ENCODE results near the gene ZNF563.
"Not testable (repeated sequence)": the region's sequence is repeated elsewhere in the genome, so short reads cannot be mapped to it uniquely, and the experiment has no call there.

The ZNF563 gene

DNA sequence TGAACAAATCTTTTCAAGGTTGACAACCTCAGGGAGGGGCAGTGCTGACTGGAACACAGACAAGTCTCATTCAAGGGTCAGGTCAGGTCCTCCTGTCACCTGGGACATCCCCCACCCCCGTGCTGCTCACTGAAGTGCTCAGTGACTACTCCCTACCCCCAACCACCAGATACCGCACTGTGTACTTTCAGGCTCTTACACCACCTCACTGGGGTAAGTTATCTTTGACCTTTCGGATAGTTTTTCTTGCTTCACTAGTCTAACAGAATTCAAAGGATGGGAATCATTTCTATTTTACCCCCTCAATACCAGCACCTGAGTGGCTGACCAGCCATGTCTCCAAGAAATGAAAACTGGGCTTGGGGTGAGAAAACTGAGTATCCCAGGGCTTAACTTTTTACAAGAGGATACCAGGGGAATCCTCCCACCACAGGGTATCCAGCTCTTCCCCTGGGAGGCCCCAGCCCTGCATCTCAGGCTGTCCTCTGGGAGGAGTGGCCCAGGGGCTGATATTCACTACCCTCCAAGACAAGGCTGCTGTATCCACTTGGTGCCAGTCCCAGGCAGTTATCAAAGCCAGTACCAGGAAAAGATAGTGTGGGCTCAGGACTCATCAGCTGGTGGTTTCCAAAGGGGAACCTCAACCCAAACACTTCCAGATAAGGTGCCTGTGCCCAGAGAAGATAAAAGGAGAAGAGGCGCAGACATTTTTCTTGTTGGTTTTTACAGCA, 2.1 kb downstream of the ZNF563 start:
- Mint-ChIP-seq H3K4me3 (peak overlapping the region; percentile 99 to 100), H3K9me3 (peaks cover 0 to 1% of the 10 kb centered on the region in 2 donors), H3K4me1 (peaks cover 27 to 47% of the 10 kb centered on the region in 2 donors), H3K36me3 (peaks cover 4 to 6% of the 10 kb centered on the region in 2 donors), H3K27ac (peak overlapping the region; percentile 95), H3K27me3 (no peaks in the 10 kb centered on the region)
- peak; percentile 87 for DNase-seq
- ATAC-seq (replicated peaks): peak; percentile 84 to 87

DNA sequence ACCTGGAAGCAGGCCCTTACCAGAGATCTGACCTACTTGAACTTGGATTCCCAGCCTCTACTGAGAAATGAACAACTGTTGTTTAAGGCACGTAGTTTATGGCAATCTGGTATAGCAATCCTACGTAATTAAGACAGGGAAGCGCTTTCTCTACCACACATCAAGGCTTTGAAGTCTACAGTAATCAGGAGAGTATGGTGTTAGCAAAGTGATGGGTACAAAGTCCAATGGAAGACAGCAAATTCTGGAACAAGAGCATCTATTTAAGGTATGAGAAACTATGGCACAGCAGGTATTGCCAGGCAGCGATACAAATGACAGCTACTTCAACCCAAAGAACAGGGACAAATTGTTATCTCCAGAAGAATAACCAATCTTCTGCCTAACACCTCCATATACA, 3.1 kb downstream of the ZNF563 start:
- Mint-ChIP-seq H3K4me1 (peaks cover 32 to 58% of the 10 kb centered on the region in 2 donors), H3K9me3 (peaks cover 0 to 1% of the 10 kb centered on the region in 2 donors), H3K36me3 (peaks cover 6% of the 10 kb centered on the region in 2 donors), H3K4me3 (peak overlapping the region in 1 of 2 donors; percentile 19), H3K27me3 (no peaks in the 10 kb centered on the region), H3K27ac (peak overlapping the region; percentile 95)
- ATAC-seq (replicated peaks) (no peak), DNase-seq (no peak)

DNA sequence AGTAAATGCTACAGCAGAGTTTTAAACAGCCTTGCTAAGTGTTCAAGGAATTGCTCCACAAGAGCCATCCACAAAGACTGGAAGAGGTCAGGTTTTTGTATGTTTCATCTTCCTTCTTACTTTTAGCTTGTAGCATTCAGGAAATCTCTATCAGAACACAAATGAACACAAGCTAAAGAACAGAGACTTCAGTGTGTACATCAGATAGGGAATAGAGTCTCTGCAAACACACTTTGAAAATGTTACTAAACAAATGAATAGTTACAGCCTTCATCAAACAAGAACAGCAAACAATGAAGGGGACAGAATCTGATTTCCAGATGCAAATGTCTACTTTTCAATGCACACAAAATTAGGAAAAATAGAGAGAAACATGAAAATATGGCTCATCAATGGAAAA, 7.7 kb downstream of the ZNF563 start:
- Mint-ChIP-seq H3K9me3 (peaks cover 0 to 3% of the 10 kb centered on the region in 2 donors), H3K36me3 (peaks cover 22 to 26% of the 10 kb centered on the region in 2 donors), H3K27me3 (no peaks in the 10 kb centered on the region), H3K4me1 (peaks cover 12 to 30% of the 10 kb centered on the region in 2 donors), H3K27ac (no peak overlapping the region), H3K4me3 (no peak overlapping the region)
- DNase-seq: no peak
- no peak for ATAC-seq (replicated peaks)

DNA sequence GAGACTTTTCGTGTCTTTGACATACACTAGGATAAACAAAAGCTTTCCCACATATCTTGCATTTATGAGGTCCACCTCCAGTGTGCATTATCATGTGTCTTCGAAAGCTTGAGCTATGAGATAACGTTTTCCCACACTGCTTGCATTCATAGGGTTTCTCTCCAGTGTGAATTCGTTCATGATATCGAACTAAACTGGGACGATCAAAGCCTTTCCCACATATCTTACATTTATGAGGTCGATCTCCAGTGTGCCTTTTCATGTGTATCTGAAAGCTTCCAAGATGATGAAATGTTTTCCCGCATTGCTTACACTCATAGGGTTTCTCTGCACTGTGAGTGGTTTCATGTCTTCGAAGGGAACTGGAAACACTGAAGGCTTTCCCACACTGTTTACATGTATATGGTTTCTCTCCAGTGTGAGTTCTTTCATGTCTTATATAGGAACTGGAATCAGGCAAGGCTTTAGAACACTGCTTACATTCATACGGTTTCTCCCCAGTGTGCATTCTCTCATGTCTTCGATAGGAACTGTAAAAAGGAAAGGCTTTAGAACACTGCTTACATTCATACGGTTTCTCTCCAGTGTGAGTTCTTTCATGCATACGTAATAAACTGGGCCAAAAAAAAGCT, 14.5 kb downstream of the ZNF563 start:
- Mint-ChIP-seq H3K4me1 (peaks cover 0 to 2% of the 10 kb centered on the region in 2 donors), H3K27me3 (no peaks in the 10 kb centered on the region), H3K4me3 (no peak overlapping the region), H3K9me3 (peaks cover 13 to 18% of the 10 kb centered on the region in 2 donors), H3K36me3 (peaks cover 51 to 65% of the 10 kb centered on the region in 2 donors), H3K27ac (no peak overlapping the region)
- DNase-seq (no peak), ATAC-seq (replicated peaks) (no peak)

DNA sequence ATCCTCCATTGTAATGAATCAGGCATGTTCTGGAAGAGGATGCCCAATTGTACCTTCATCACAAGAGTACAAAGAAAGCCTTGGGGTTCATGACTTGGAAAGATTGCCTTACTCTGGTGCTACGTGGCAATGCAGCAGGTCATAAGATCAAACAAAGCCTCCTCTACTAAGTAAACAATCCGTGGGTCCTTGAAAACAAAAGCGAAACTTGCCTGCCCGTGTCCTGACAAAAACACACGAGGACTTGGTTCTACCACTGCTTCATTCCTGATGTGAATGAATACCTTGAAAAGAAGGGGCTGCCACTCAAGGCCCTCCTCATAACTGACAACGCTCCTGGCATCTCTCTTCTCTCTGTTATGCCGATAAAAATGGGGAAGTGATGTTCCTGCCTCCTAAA, 18.9 kb downstream of the ZNF563 start:
- peaks cover 29 to 40% of the 10 kb centered on the region in 2 donors for H3K36me3 Mint-ChIP-seq
- H3K27me3 Mint-ChIP-seq: no peaks in the 10 kb centered on the region
- peaks cover 11 to 17% of the 10 kb centered on the region in 2 donors for H3K9me3 Mint-ChIP-seq
- H3K4me1 Mint-ChIP-seq: peaks cover 0 to 2% of the 10 kb centered on the region in 2 donors
- DNase-seq (no peak), ATAC-seq (replicated peaks) (no peak)
- H3K4me3 Mint-ChIP-seq: no peak overlapping the region
- H3K27ac Mint-ChIP-seq: no peak overlapping the region

DNA sequence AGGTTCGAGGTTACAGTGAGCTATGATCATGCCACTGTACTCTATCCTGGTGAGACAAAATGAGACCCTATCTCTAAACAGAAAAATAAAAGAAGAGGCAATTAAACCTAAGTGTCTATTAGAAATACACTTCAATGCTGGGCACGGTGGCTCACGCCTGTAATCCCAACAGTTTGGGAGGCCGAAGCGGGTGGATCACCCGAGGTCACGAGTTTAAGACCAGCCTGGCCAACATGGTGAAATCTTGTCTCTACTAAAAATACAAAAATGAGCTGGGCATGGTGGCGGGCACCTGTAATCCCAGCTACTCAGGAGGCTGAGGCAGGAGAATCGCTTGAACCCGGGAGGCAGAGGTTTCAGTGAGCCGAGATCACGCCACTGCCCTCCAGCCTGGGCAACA, 24.5 kb downstream of the ZNF563 start:
- H3K36me3 Mint-ChIP-seq: peaks cover 12 to 22% of the 10 kb centered on the region in 2 donors
- H3K4me1 Mint-ChIP-seq; H3K27me3 Mint-ChIP-seq; H3K9me3 Mint-ChIP-seq; H3K27ac Mint-ChIP-seq; H3K4me3 Mint-ChIP-seq; ATAC-seq (replicated peaks); DNase-seq: not testable (repeated sequence)

DNA sequence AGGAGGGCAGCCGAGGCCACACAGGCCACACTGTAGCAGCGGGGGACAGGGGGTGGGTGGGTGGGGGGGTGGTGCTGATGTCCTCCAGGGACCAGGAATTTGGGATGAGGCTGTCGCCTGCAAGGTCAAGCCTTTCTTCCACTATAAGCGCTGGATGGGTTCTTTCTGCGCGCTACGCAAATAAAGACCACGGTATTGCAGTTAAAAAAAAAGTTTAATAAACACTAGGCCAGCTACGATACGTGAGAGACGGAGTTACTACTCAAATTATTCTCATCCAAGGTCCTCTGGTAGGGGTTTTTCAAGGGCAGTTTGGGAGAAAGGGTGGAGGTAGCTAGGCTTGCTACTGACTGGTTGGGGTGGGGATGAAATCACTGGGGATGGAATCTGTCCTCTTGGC, 38.2 kb downstream of the ZNF563 start:
- peak overlapping the region; percentile 99 for H3K27ac Mint-ChIP-seq
- H3K4me3 Mint-ChIP-seq: peak overlapping the region; percentile 98 to 99
- peaks cover 13 to 33% of the 10 kb centered on the region in 2 donors for H3K4me1 Mint-ChIP-seq
- DNase-seq (no peak), ATAC-seq (replicated peaks) (peak; percentile 30)
- H3K27me3 Mint-ChIP-seq: no peaks in the 10 kb centered on the region
- no peaks in the 10 kb centered on the region for H3K9me3 Mint-ChIP-seq
- H3K36me3 Mint-ChIP-seq: peaks cover 5 to 16% of the 10 kb centered on the region in 2 donors

DNA sequence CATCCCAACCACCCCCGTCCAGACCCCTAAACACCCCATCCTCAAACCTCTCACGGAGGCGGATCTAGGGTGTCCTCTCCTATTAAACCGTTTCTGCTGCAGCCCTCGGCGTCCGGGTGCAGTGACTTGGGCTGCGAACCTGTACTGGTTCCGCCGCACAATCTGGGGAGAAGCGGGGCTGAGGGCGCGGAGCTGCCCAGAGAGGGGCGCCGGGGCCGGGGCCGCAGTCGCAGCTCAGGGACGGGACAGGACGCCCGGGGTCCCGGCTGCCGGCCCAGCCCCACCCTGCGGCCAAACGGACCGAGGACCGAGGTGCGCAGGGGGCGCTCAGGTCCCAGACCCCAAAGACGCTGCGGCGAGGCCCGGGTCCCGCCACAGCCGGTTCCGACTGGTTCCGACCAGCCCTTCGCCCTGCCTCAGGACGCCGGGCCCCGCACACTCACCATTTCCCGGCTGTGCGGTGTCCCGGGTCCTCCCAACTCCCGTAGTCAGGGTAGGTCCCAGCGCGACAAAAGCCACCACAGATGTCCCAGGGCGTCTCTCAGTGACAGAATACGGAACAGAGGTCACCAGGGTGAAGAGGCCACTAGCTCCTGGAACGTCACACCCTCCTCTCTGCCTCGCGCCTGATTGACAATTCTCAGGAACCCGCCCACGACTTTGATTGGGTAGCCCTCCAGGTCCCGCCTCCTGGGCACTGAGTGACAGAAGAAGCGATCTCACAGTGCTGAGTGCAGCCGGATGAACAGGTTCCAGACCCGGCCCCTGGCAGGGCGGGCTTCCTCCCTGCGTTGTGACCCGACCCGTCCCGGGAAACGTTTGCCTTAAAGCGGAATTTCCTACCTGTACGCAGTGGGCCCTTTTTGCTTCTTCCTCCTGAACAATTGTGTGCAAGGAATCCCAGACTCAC, 38.9 kb downstream of the ZNF563 start, which contains the start of gene ZNF44:
Gene ZNF44, minus strand, starts transcription at position 635 of the 910 bp plus-strand sequence. Its CDS starts 189 bp downstream, at position 446.
- H3K36me3 Mint-ChIP-seq: peaks cover 6 to 19% of the 10 kb centered on the region in 2 donors
- no peaks in the 10 kb centered on the region for H3K9me3 Mint-ChIP-seq
- peaks cover 17 to 40% of the 10 kb centered on the region in 2 donors for H3K4me1 Mint-ChIP-seq
- peak within 1 kb of the TSS; percentile 99 for H3K27ac Mint-ChIP-seq
- ATAC-seq (replicated peaks) (peak; percentile 95 to 96), DNase-seq (peak; percentile 97)
- peak within 1 kb of the TSS; percentile 98 to 99 for H3K4me3 Mint-ChIP-seq
- H3K27me3 Mint-ChIP-seq: no peaks in the 10 kb centered on the region

DNA sequence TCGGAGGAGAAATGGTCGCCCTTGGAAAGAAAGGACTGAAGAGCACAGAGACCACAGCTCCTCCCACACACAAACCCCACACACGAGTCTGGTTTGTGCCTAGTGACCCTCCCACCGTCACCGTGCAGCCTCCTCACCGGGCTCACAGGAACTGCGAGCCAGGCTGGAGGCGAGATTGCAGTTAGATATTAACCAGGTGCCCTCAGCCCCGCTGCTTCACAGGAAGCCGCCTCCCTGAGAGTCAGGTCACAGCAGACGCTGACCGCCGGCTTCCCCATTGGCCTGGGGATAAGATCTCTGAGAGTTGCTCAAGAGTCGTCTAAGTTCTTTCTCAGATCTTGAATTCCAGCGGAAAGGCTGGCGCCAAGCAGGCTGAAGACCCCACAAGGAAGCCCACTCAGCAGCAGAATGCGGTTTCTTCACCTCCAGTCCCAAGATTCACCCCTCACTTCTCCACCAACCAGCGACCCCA, 39.6 kb downstream of the ZNF563 start:
- no peaks in the 10 kb centered on the region for H3K27me3 Mint-ChIP-seq
- H3K36me3 Mint-ChIP-seq: peaks cover 8 to 22% of the 10 kb centered on the region in 2 donors
- H3K9me3 Mint-ChIP-seq: no peaks in the 10 kb centered on the region
- peak overlapping the region; percentile 98 to 99 for H3K4me3 Mint-ChIP-seq
- DNase-seq: peak; percentile 82
- H3K4me1 Mint-ChIP-seq: peaks cover 21 to 47% of the 10 kb centered on the region in 2 donors
- peak; percentile 62 to 65 for ATAC-seq (replicated peaks)
- H3K27ac Mint-ChIP-seq: peak overlapping the region; percentile 99

DNA sequence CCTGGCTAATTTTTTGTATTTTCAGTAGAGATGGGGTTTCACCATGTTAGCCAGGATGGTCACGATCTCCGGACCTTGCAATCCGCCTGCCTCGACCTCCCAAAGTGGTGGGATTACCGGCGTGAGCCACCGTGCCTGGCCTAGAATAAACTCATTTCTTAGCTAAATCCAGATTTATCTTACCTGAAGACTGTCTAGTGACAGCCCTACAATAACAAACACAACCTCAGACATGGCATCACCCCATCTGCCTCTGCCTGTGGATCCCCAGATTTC, 43.7 kb downstream of the ZNF563 start:
- Mint-ChIP-seq H3K27me3 (no peaks in the 10 kb centered on the region), H3K4me3 (no peak overlapping the region), H3K27ac (no peak overlapping the region)

DNA sequence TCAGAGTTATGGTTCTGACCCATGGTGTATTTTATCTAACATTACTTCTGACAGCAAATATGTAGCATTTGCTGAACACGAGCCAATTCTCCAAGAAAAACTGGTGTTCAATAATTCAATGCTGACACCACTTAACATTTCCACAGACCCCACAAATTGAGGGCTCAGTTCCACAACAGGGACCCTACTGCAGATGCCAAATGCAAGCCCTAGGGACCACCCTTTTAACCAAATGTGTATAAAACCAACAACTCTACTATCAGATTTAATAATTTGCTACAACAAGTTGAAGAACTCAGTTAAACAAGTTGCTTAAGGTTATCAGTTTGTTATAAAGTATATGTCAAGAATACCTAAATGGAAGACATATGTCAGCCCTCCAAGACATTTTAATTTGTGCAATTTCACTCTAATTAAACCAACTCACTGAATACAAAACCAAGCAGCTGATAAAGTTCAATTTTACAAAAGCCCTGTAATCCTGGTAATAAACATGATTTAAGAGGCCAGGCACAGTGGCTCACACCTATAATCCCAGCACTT, 45.4 kb downstream of the ZNF563 start:
- ATAC-seq (replicated peaks): no peak
- Mint-ChIP-seq H3K36me3 (peaks cover 15 to 44% of the 10 kb centered on the region in 2 donors), H3K27ac (no peak overlapping the region), H3K4me3 (no peak overlapping the region), H3K27me3 (no peaks in the 10 kb centered on the region), H3K4me1 (peaks cover 17 to 50% of the 10 kb centered on the region in 2 donors), H3K9me3 (no peaks in the 10 kb centered on the region)
- no peak for DNase-seq

More for the DNA sequence above, 43.7 kb downstream of the ZNF563 start:
- H3K4me1 Mint-ChIP-seq: peaks cover 24 to 49% of the 10 kb centered on the region in 2 donors
- peaks cover 18 to 36% of the 10 kb centered on the region in 2 donors for H3K36me3 Mint-ChIP-seq
- DNase-seq (no peak), ATAC-seq (replicated peaks) (no peak)
- H3K9me3 Mint-ChIP-seq: no peaks in the 10 kb centered on the region

DNA sequence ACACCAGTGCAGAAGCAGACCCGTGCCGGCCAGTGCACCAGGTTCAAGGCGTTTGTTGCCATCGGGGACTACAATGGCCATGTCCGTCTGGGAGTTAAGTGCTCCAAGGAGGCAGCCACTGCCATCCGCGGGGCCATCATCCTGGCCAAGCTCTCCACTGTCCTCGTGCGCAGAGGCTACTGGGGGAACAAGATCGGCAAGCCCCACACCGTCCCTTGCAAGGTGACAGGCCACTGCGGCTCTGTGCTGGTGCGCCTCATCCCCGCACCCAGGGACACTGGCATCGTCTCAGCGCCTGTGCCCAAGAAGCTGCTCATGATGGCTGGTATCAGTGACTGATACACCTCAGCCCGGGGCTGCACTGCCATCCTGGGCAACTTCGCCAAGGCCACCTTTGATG, 48.8 kb downstream of the ZNF563 start:
- Mint-ChIP-seq H3K4me1 (peaks cover 14 to 39% of the 10 kb centered on the region in 2 donors), H3K4me3 (no peak overlapping the region), H3K36me3 (peaks cover 19 to 48% of the 10 kb centered on the region in 2 donors), H3K9me3 (peaks cover 0 to under 1% of the 10 kb centered on the region in 2 donors), H3K27ac (no peak overlapping the region), H3K27me3 (no peaks in the 10 kb centered on the region)
- ATAC-seq (replicated peaks) (no peak), DNase-seq (no peak)

DNA sequence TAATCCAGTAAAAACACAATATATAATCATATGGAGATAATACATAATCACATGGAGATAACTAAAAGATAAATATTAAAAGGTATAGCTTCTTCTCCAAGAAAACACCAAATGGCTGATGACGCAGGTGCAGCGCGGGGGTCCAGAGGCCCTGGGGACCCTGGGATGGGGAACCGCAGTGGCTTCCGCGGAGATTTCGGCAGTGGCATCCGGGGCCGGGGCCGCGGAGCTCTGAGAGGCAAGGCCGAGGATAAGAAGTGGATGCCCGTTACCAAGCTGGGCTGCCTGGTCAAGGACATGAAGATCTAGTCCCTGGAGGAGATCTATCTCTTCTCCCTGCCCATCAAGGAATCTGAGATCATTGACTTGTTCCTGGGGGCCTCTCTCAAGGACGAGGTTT, 49.2 kb downstream of the ZNF563 start:
- Mint-ChIP-seq H3K4me1 (peaks cover 11 to 39% of the 10 kb centered on the region in 2 donors), H3K36me3 (peaks cover 19 to 48% of the 10 kb centered on the region in 2 donors), H3K9me3 (peaks cover 0 to 2% of the 10 kb centered on the region in 2 donors)

DNA sequence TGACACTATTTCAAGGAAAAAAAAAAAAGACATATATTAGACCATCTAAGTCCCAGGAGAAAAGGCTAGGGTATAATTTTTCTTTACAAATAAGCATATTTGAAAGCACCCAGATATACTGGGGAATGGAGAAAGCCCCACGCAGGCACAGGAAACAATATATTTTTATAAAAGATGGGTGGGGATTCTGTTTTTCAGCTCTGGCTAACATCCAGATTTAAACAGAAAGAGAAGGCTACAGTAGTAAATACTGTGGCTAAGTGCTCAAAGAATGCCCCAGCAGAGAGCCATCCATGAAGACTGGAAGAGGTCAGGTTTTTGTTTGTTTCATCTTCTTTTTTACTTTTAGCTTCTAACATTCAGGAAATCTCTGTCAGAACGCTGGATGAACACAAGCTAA, 54.7 kb downstream of the ZNF563 start:
- Mint-ChIP-seq H3K27ac (peak overlapping the region; percentile 9), H3K4me3 (no peak overlapping the region), H3K4me1 (peaks cover 6 to 37% of the 10 kb centered on the region in 2 donors), H3K36me3 (peaks cover 51 to 71% of the 10 kb centered on the region in 2 donors), H3K27me3 (no peaks in the 10 kb centered on the region), H3K9me3 (peaks cover 22 to 28% of the 10 kb centered on the region in 2 donors)
- ATAC-seq (replicated peaks) (no peak), DNase-seq (no peak)

More for the DNA sequence above, 49.2 kb downstream of the ZNF563 start:
- DNase-seq (no peak), ATAC-seq (replicated peaks) (no peak)
- Mint-ChIP-seq H3K27me3 (no peaks in the 10 kb centered on the region), H3K27ac (no peak overlapping the region), H3K4me3 (no peak overlapping the region)
